Measurements from ENCODE around the gene CADPS2. TPM values are rescaled to one million over a fixed set of nuclear protein-coding genes. Genes with fewer than 3 reads are reported as not detected.

Gene CADPS2
- total RNA-seq, 1 experiment from 2014 or later = 16.4 TPM

DNA sequence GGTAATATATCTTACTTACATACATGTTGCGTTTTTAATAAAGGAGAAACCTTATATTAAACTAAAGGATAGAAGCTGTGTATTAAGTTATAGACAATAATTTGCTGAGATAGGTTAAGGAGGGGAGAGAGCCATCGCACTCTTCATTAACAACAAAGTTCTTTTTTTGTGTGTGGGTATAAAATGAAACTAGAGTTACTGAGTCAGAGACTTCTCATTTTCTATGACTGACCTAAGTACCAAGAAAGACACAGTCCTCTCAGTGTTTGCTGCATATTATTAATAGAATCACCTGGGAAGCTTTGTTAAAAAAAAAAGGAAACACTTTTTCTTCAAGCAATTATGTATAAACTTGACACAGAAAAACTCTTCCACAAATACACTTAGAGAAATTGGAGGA lies 613.1 kb downstream of the CADPS2 start:
- CTCF ChIA-PET = no interaction called here
- Mint-ChIP-seq H3K9me3 (ENCODE audit: low read depth, unreplicated experiment) (peaks cover 5% of the 10 kb centered on the region), H3K4me1 (ENCODE audit: low read depth, unreplicated experiment) (no peaks in the 10 kb centered on the region), H3K27me3 (ENCODE audit: unreplicated experiment) (no peaks in the 10 kb centered on the region), H3K27ac (ENCODE audit: unreplicated experiment) (no peak overlapping the region), H3K4me3 (ENCODE audit: low read depth, unreplicated experiment) (no peak overlapping the region), H3K36me3 (ENCODE audit: insufficient read depth, unreplicated experiment) (no peaks in the 10 kb centered on the region)
- BruUV-seq (replicated peaks) = no TSS peak
- intact Hi-C loops (cut with micrococcal nuclease; ENCODE audit: unreplicated experiment) = no loop called here
- TF ChIP-seq, protein P1, sequence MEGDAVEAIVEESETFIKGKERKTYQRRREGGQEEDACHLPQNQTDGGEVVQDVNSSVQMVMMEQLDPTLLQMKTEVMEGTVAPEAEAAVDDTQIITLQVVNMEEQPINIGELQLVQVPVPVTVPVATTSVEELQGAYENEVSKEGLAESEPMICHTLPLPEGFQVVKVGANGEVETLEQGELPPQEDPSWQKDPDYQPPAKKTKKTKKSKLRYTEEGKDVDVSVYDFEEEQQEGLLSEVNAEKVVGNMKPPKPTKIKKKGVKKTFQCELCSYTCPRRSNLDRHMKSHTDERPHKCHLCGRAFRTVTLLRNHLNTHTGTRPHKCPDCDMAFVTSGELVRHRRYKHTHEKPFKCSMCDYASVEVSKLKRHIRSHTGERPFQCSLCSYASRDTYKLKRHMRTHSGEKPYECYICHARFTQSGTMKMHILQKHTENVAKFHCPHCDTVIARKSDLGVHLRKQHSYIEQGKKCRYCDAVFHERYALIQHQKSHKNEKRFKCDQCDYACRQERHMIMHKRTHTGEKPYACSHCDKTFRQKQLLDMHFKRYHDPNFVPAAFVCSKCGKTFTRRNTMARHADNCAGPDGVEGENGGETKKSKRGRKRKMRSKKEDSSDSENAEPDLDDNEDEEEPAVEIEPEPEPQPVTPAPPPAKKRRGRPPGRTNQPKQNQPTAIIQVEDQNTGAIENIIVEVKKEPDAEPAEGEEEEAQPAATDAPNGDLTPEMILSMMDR (IDR thresholded peaks at IDR 0.05; ENCODE audit: unreplicated experiment) = no peak
- DNase-seq = no peak

DNA sequence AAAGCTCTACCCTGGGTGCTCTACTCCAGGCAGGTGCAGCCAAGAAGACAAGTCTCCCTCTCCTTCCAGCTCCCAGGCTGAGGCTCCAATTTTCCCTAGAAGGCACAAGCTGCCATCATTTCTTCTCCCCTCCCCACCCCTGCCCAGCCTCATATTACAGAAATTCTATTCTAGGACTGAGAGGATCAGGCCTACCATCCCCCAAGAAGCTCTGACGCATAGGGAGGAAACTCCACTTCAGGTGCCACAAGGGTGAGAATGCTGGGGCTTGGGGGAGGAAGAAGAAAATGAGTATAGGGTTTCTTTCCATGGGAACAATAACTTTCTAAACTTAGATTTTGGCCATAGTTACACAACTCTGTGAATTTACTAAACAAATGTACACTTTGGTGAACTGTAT lies 617.0 kb downstream of the CADPS2 start:
- Mint-ChIP-seq H3K36me3 (ENCODE audit: insufficient read depth, unreplicated experiment) (no peaks in the 10 kb centered on the region), H3K9me3 (ENCODE audit: low read depth, unreplicated experiment) (no peaks in the 10 kb centered on the region), H3K4me3 (ENCODE audit: low read depth, unreplicated experiment) (no peak overlapping the region), H3K27me3 (ENCODE audit: unreplicated experiment) (no peaks in the 10 kb centered on the region), H3K4me1 (ENCODE audit: low read depth, unreplicated experiment) (no peaks in the 10 kb centered on the region), H3K27ac (ENCODE audit: unreplicated experiment) (no peak overlapping the region)
- TF ChIP-seq, protein P1 (IDR thresholded peaks at IDR 0.05; ENCODE audit: unreplicated experiment) = no peak
- no peak for DNase-seq
- intact Hi-C loops (cut with micrococcal nuclease; ENCODE audit: unreplicated experiment) = no loop called here
- no TSS peak for BruUV-seq (replicated peaks)
- CTCF ChIA-PET = no interaction called here

Other genes starting within 250 kb of the CADPS2 start
- 0.69 and 0.97 TPM in 2 replicates for gene RNF133, start 187.3 kb downstream of the CADPS2 start, total RNA-seq (2022)
- gene RNF148, start 183.5 kb downstream of the CADPS2 start, total RNA-seq (2022) = 0.76 and 0.99 TPM in 2 replicates
- not detected in 2 replicates for gene TAS2R16, start 109.2 kb upstream of the CADPS2 start, total RNA-seq (2022)

Measured in Calu3 (cell line).